Gastroesophageal sphincter (tissue), 4 donors: Measurements from ENCODE around the gene TMEM161B. TPM values are rescaled to one million over a fixed set of nuclear protein-coding genes. Genes with fewer than 3 reads are reported as not detected.

Experiments used
- ATAC-seq: fragments of 150-250 bp; one replicate; pipeline ENCODE4 v1.9.1; 2016; ENCODE audit warnings: mild to moderate bottlenecking, moderate library complexity
- H3K27ac ChIP-seq, 4 donors: fragments of 200-600 bp; sonication (generic) in 3 of 4; 1 replicate in 3 of 4; 2 replicates in 1 of 4; pipeline ENCODE4 v1.5.1; 2016 to 2019
- H3K27me3 ChIP-seq: fragments of 200-600 bp; sonication (generic); one replicate; pipeline ENCODE4 v1.5.1; 2019
- H3K36me3 ChIP-seq, 2 donors: fragments of 200-600 bp; sonication (generic); one replicate each; pipeline ENCODE4 v1.5.1; 2019; ENCODE audit warnings: control low read depth in 1 of 2
- H3K4me1 ChIP-seq, 3 donors: fragments of 200-600 bp; sonication (generic); 1 replicate in 2 of 3; 2 replicates in 1 of 3; pipeline ENCODE4 v1.5.1; 2016 to 2019; ENCODE audit warnings: control low read depth in 2 of 3
- H3K4me3 ChIP-seq, 2 donors: fragments of 200-600 bp; sonication (generic); one replicate each; pipeline ENCODE4 v1.5.1; 2019; ENCODE audit warnings: mild to moderate bottlenecking in 1 of 2, moderate library complexity in 1 of 2
- H3K9me3 ChIP-seq, 3 donors: fragments of 200-600 bp; sonication (generic); one replicate each; pipeline ENCODE4 v1.5.1; 2017 to 2019; ENCODE audit warnings: control low read depth in 2 of 3
- CTCF ChIP-seq, 4 experiments: fragments of 200-600 bp in 2 of 4; fragments of 450-650 bp in 2 of 4; sonication (generic) in 1 of 4; IDR thresholded peaks; one replicate each; pipeline ENCODE4 v1.5.1; 2017 to 2019; ENCODE audit warnings: antibody characterized with exemption in 4 of 4, mild to moderate bottlenecking in 2 of 4, moderate library complexity in 2 of 4
- EP300 ChIP-seq: sonication (generic); formaldehyde crosslinking; IDR thresholded peaks from one replicate; pipeline ENCODE4 v1.6.1; 2017; ENCODE audit warnings: antibody characterized with exemption, mild to moderate bottlenecking
- POLR2A ChIP-seq, 2 donors: fragments of 450-650 bp; IDR thresholded peaks; one replicate each; pipeline ENCODE4 v1.6.1; 2017; ENCODE audit warnings: antibody characterized with exemption in 2 of 2, mild to moderate bottlenecking in 2 of 2, moderate library complexity in 1 of 2
- POLR2AphosphoS5 ChIP-seq: sonication (generic); formaldehyde crosslinking; IDR thresholded peaks from one replicate; pipeline ENCODE4 v1.6.1; 2017; ENCODE audit warnings: antibody characterized with exemption
- WGBS, 2 donors: methylation state at CpG; one replicate each; pipeline ENCODE4 v1.1.5; 2018; ENCODE audit warnings: low coverage in 1 of 2; 5-methylcytosine and 5-hydroxymethylcytosine counted together
- total RNA-seq, 4 donors: library from RNA; depleted of rRNA; stranded (reverse); fragments of >200 nt; gene quantifications; one replicate each; pipeline ENCODE4 v1.1.0, GENCODE V29; 2016

Gene TMEM161B
- total RNA-seq, 4 donors from 2014 or later = 7.3 to 24.7 (median 14.9) TPM

GRCh38 chr5:88262116-88262515 lies 6.5 kb downstream of the TMEM161B start:
- Histone ChIP-seq H3K27ac (no peak overlapping the region), H3K27me3 (no peaks in the 10 kb centered on the region), H3K36me3 (no peaks in the 10 kb centered on the region), H3K4me1 (peaks cover 0 to 1% (median 0%) of the 10 kb centered on the region in 3 donors), H3K9me3 (no peaks in the 10 kb centered on the region), H3K4me3 (no peak overlapping the region)
- ATAC-seq = no peak
- TF ChIP-seq CTCF (IDR thresholded peaks at IDR 0.05) = no peak
- TF ChIP-seq EP300 = no peak
- no peak for TF ChIP-seq POLR2AphosphoS5
- no peak for TF ChIP-seq POLR2A (IDR thresholded peaks at IDR 0.05)

GRCh38 chr5:88258636-88259035 lies 10.0 kb downstream of the TMEM161B start:
- no peak for TF ChIP-seq CTCF (IDR thresholded peaks at IDR 0.05)
- no peak for TF ChIP-seq POLR2A (IDR thresholded peaks at IDR 0.05)
- TF ChIP-seq EP300 = no peak
- TF ChIP-seq POLR2AphosphoS5 = no peak
- Histone ChIP-seq H3K27ac (no peak overlapping the region), H3K4me1 (no peaks in the 10 kb centered on the region), H3K27me3 (no peaks in the 10 kb centered on the region), H3K4me3 (no peak overlapping the region), H3K9me3 (no peaks in the 10 kb centered on the region), H3K36me3 (no peaks in the 10 kb centered on the region)
- 72 to 96% methylated on average over 2 of the region's 2 CpGs for WGBS, 2 donors
- no peak for ATAC-seq

- TF ChIP-seq EP300 (no peak), POLR2AphosphoS5 (no peak), POLR2A (IDR thresholded peaks at IDR 0.05) (no peak), CTCF (IDR thresholded peaks at IDR 0.05) (no peak)
- ATAC-seq = no peak
- Histone ChIP-seq H3K9me3 (no peaks in the 10 kb centered on the region), H3K27me3 (no peaks in the 10 kb centered on the region), H3K4me1 (no peaks in the 10 kb centered on the region), H3K27ac (no peak overlapping the region), H3K36me3 (no peaks in the 10 kb centered on the region), H3K4me3 (no peak overlapping the region)
- WGBS, 2 donors = 66 to 90% methylated on average over 3 to 4 of the region's 4 CpGs
Observed at GRCh38 chr5:88256872-88257271, 11.8 kb downstream of the TMEM161B start.

- no peak for ATAC-seq
- no peaks in the 10 kb centered on the region for H3K4me1 ChIP-seq
Observed at GRCh38 chr5:88256037-88256436, 12.6 kb downstream of the TMEM161B start.

More at GRCh38 chr5:88256037-88256436, 12.6 kb downstream of the TMEM161B start:
- no peaks in the 10 kb centered on the region for H3K9me3 ChIP-seq
- no peaks in the 10 kb centered on the region for H3K27me3 ChIP-seq
- no peak overlapping the region for H3K4me3 ChIP-seq
- no peak overlapping the region for H3K27ac ChIP-seq
- no peak for TF ChIP-seq POLR2AphosphoS5
- no peak for TF ChIP-seq EP300
- TF ChIP-seq CTCF (IDR thresholded peaks at IDR 0.05) = no peak
- TF ChIP-seq POLR2A (IDR thresholded peaks at IDR 0.05) = no peak
- no peaks in the 10 kb centered on the region for H3K36me3 ChIP-seq
